Activated gamma-delta T cell (primary cell): Measurements from ENCODE around the gene TAAR1.
"Not testable (repeated sequence)": the region's sequence is repeated elsewhere in the genome, so short reads cannot be mapped to it uniquely, and the experiment has no call there.

Experiments
- DNase-seq: peaks from one replicate; lab custom pipeline; 2025; lab: John Stamatoyannopoulos, UW

TAAR1 gene

DNA sequence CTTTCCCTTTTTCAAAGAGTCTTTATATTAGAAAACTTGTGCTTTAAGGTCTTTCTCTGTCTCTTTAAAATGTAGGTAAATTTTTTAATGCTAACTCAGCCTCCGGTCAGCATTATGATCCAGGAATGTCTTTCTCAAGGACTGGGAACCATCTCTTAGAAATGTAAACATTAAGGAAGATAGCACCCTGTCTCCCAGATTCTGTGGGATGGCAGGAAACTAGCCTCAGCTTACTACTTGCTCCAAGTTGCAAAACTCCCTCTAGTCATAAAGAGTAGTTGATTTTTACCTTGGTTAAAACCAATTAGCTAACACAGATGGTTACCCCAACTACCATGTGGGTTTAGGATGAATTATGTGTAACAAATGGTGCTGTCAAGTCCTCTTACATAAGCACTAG, 4.7 kb upstream of the TAAR1 start:
- DNase-seq, result no peak

GRCh38 chr6:132661906-132662305, 2.9 kb upstream of the TAAR1 start:
- DNase-seq, result no peak

DNA sequence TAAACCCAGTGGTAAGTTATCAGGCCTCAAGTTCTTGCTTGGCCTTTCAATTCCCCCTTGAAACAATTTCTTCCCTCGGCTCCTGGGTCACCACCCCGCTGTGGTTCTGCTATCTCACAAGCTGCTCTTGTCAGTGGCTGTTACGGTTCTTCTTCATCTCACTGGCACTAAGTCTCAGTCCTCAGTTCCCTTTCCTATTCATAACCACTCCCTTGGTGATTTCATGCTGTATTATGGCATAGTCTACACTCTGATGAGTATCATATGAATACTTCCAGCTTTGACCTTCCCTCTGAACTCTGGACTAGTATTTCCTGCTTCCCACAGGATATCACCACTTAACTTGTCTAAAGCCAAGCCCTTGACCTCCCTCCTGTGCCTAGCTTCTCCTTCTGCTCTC, 7.9 kb downstream of the TAAR1 start:
- DNase-seq, result no peak

GRCh38 chr6:132650429-132650828, 8.6 kb downstream of the TAAR1 start:
- no peak for DNase-seq

DNA sequence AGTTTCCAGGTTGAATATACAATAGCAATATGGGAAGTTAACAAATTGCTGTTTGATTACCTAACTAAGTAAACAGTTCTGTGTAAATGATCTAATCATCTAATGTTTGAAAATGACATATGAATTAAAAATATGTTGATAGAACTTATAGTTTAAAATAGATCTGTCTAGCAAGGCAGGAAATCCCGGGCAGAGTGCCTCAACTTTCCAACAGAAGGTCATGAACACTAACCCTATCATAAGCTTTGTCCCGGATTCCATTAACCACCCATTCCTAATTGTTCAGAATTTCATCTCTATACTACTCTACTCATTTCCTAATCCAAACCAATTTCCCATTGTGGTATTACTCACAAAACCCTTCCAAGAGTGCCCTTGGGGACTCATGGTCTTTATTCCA, 10.2 kb downstream of the TAAR1 start:
- DNase-seq, result no peak

- no peak for DNase-seq
Observed at GRCh38 chr6:132648356-132648755, 10.6 kb downstream of the TAAR1 start.

- no peak for DNase-seq
Observed at GRCh38 chr6:132643547-132643946, 15.4 kb downstream of the TAAR1 start.

DNA sequence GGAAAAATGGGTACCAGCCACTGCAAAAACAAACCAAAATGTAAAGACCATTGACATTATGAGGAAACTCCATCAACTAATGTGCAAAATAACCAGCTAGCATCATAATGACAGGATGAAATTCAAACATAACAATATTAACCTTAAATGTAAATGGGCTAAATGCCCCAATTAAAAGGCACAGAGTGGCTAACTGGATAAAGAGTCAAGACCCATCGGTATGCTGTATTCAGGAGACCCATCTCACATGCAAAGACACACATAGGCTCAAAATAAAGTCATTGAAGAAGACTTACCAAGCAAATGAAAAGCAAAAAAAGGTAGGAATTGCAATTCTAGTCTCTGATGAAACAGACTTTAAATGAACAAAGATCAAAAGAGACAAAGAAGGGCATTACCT, 21.8 kb downstream of the TAAR1 start:
- not testable (repeated sequence) for DNase-seq

- not testable (repeated sequence) for DNase-seq
Observed at GRCh38 chr6:132635906-132636305, 23.1 kb downstream of the TAAR1 start.

DNA sequence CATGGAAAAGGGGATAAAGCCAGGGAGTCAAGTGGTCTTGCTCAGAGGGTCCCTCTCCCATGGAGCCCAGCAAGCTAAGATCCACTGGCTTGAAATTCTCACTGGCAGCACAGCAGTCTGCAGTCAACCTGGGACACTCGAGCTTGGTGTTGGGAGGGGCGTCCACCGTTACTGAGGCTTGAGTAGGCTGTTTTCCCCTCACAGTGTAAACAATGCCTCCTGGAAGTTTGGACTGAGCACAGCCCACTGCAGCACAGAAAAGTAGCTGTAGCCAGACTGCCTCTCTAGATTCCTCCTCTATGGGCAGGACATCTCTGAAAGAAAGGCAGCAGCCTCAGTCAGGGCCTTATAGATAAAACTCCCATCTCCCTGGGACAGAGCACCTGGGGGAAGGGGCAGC, 23.7 kb downstream of the TAAR1 start:
- not testable (repeated sequence) for DNase-seq

DNA sequence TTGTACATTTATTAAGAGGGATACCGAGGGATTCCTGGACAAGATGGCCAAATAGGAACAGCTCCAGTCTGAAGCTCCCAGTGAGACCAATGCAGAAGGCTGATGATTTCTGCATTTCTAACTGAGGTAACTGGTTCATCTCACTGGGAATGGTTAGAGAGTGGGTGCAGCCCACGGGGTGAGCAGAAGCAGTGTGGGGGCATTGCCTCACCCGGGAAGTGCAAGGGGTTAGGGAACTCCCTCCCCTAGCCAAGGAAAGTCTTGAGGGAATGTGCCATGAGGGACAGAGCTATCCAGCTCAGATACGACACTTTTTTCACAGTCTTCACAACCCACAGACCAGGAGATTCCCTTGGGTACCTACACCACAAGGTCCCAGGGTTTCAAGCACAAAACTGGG, 24.2 kb downstream of the TAAR1 start:
- DNase-seq, result no peak

- DNase-seq, result no peak
Observed at GRCh38 chr6:132633362-132633761, 25.6 kb downstream of the TAAR1 start.

- no peak for DNase-seq
Observed at GRCh38 chr6:132624175-132624574, 34.8 kb downstream of the TAAR1 start, which contains the start of gene TAAR2. Gene TAAR2, minus strand, starts transcription at chr6:132624275. Its CDS starts 0 bp downstream, at chr6:132624275.

DNA sequence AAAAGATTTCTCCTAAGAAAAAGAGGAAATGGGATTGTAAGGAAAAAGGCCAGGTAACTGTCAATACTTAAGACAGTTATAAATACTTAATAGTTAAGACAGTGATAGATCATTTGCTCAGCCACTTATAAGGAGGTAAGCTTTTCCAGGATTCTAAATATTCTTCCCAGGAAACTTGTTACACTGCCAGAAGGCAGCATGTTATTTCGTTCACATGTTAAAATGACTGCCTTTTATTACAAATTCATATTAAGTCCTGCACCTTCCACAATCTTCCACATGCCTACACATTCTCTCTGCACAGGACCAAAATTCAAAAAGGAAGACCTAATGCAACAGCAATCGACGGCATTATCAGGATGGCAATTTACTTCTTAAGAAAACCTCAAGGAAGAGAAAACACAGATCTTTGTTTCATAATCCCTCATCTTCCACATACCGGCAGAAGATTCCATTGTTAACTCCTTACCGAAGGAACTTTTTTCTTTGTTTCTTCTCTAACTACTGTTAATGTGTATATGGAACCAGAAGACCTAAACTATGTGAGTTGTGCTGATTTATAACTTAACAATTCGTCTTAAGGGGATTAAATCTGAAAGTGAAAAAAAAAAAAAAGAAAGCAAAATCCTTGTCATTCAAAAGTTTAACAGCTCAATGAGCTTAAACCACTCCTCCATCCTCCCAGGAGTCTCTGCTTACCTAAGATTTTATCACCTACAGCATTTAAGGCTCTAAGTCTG, 35.7 kb downstream of the TAAR1 start:
- no peak for DNase-seq

- no peak for DNase-seq
Observed at GRCh38 chr6:132616677-132617076, 42.3 kb downstream of the TAAR1 start.

- DNase-seq, result no peak
Observed at GRCh38 chr6:132614554-132614953, 44.4 kb downstream of the TAAR1 start.

DNA sequence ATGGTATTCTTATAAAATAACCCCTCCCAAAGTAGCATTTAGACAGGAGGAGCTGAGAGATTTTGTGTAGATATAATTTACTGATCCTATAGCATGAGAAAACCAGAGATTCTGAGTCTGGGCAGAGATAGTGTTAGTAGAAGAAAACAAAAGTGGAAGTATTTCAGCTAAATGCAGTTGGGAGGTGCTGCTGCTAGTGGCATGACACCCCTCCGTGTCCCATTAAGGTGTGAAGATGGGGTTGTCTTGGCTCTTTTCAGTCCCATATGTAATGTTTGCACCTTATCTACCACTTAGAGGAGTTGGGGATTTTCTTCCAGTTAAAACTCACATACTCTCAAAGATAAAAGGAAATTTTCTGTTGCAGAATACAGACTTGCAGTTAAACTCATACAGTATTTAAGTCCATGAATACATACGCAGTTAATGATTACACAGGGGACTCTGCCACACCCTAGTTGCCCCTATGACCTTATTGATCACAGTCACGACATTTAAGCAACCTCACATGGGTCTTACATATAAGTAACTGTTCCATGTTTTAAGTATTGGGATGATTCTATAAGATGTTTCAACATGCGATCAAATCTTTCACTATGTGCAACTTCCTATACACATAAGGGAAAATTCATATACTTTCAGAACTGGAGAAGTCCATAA, 46.4 kb downstream of the TAAR1 start:
- no peak for DNase-seq

- DNase-seq, result no peak
Observed at GRCh38 chr6:132611616-132612015, 47.4 kb downstream of the TAAR1 start.

- DNase-seq, result no peak
Observed at GRCh38 chr6:132607544-132608233, 51.3 kb downstream of the TAAR1 start.

DNA sequence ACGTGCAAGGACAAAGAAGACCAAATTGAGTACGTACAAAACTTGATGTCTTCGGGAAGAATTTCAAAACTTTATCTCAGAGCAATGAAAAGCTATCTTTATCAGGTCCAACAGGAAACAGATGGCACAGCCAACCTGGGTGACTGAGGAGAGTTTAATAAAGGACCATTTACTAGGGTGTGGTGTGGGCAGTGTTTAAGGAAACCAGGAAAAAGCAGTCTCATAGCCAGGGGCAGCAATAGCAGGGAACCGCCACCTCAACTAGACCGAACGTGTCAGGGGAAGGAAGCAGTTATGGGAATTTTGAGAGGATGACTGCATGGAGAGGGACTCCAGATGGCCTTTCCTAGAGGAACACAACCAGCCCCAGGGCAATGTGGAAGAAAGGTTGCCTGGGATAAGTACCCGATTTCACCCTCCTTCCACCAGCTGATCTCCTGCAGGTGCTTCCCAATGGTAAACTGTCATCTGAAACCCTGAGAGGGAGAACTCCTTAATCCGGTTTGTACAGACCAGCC, 54.3 kb downstream of the TAAR1 start:
- no peak for DNase-seq

GRCh38 chr6:132600900-132601299, 58.1 kb downstream of the TAAR1 start:
- DNase-seq, result not testable (repeated sequence)

DNA sequence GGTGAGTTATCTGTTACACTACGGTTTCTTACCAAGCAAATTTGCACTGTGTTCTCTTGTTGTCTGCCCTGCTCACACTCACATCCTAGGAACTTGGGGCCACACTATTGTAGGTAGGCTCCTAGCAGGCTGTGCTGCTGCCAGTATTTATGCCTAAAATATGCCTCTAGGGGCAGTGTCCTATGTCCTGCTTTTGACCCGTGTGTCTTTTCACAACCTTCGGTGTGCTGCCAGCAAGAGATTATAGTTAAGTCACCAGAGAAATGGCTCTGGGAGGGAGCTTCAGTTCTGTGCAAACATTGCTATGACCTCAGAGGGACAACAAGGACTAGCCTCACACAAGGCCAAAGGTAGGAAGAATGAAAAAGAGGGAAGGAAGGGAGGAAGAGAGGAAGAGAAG, 60.5 kb downstream of the TAAR1 start:
- DNase-seq, result no peak

DNA sequence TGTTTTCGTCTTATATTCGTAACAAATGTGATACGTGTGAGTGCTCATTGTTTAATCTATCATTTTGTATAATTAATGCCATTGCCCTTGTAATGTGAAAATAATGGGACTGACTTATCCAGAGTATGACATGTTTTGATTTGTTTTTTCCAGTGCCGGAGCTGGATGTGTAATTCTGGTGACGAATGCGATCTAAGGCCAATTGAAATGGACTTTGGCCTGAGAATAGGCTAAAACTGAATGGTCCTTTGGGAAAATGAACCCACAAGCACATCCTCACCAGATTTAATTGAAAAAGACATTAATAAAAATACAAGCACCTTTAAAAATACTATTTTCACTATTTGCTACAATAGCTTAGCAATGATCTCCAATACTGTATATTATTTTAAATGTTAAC, 62.8 kb downstream of the TAAR1 start:
- no peak for DNase-seq
